ENCODE results near the gene ADI1.
A peak's percentile ranks its signal among the peaks of the same experiment; 100 is the strongest.
"Not testable (repeated sequence)": the region's sequence is repeated elsewhere in the genome, so short reads cannot be mapped to it uniquely, and the experiment has no call there.

ADI1 gene

DNA sequence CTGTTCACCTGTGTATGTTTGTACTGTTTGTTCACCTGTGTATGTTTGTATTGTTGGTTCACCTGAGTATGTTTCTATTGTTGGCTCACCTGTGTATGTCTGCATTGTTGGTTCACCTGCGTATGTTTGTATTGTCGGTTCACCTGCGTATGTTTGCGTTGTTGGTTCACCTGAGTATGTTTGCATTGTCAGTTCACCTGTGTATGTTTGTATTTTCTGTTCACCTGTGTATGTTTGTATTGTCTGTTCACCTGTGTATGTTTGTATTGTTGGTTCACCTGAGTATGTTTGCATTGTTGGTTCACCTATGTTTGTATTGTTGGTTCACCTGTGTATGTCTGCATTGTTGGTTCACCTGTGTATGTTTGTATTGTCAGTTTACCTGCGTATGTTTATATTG is 14.6 kb downstream of the ADI1 start:
- TF ChIP-seq ZFX (IDR thresholded peaks at IDR 0.05; ENCODE audit: borderline replicate concordance): no peak
- TF ChIP-seq, protein P1, sequence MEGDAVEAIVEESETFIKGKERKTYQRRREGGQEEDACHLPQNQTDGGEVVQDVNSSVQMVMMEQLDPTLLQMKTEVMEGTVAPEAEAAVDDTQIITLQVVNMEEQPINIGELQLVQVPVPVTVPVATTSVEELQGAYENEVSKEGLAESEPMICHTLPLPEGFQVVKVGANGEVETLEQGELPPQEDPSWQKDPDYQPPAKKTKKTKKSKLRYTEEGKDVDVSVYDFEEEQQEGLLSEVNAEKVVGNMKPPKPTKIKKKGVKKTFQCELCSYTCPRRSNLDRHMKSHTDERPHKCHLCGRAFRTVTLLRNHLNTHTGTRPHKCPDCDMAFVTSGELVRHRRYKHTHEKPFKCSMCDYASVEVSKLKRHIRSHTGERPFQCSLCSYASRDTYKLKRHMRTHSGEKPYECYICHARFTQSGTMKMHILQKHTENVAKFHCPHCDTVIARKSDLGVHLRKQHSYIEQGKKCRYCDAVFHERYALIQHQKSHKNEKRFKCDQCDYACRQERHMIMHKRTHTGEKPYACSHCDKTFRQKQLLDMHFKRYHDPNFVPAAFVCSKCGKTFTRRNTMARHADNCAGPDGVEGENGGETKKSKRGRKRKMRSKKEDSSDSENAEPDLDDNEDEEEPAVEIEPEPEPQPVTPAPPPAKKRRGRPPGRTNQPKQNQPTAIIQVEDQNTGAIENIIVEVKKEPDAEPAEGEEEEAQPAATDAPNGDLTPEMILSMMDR (IDR thresholded peaks at IDR 0.05): no peak
- H3K27ac ChIP-seq: peak overlapping the region; percentile 64

DNA sequence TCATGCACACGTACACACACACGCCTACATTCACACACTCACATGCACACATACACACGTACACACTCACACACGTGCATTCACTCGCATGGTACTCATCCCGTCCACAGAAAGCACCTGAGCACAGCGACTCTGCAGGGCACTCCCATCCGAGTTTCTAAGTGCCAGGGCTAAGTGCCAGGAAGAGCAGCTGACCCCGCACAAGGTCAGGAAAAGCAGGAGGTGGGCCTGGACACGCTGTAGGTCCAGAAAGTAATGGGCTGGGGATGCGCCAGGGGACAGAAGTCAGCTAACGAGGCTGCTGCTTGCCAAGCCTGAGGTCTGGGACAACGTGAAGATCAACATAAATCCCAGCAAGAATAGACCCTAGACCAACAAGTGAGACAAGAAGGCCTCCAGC is 15.8 kb downstream of the ADI1 start:
- no peak for TF ChIP-seq ZFX (IDR thresholded peaks at IDR 0.05; ENCODE audit: borderline replicate concordance)
- TF ChIP-seq, protein P1 (IDR thresholded peaks at IDR 0.05): no peak
- 0 out of 2 replicates have a peak overlapping the region, but pooled peaks have one; percentile 64 for H3K27ac ChIP-seq

DNA sequence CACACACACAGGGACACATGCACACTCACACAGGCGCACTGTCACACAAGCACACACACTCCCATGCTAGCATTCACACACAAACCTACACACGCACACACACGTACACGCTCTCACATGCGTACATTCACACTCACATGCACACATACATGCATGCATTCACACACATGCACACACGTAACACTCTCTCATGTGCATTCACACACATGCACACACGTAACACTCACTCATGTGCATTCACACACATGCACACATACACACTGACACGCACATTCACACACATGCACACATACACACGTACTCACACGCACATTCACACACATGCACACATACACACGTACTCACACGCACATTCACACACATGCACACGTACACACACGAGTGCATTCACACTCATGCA is 16.3 kb downstream of the ADI1 start:
- no peak overlapping the region for H3K27ac ChIP-seq

DNA sequence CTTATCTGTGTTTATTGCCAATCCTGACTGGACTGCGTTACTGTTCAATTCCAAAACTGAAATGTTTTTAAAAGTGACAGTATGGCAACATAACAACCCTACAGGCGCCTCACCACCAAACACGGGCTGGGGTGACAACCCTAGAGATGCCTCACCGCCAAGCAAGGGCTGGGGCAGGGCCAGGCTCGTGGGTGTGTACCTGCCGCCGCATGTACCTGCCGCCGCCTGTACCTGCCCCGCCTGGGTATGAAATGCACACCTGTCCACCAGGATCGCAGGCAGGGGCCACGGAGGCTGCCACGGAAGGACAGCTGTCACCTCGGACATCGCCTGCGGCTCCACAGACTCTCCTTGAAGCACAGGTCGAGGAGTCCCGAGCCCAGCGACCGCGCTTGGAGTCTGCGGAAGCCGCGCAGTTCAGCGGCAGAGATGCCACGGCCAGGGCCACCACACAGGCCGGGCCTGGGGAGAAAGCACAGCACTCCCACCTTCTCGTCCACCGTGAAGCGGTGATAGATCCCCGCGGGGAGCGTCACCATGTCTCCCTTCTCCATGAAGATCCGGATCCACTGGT is 18.9 kb downstream of the ADI1 start:
- H3K27ac ChIP-seq: no peak overlapping the region
- no peak for TF ChIP-seq ZFX (IDR thresholded peaks at IDR 0.05; ENCODE audit: borderline replicate concordance)
- TF ChIP-seq, protein P1 (IDR thresholded peaks at IDR 0.05): no peak

More for the DNA sequence above, 16.3 kb downstream of the ADI1 start:
- TF ChIP-seq, protein P1 (IDR thresholded peaks at IDR 0.05): no peak
- TF ChIP-seq ZFX (IDR thresholded peaks at IDR 0.05; ENCODE audit: borderline replicate concordance): no peak

DNA sequence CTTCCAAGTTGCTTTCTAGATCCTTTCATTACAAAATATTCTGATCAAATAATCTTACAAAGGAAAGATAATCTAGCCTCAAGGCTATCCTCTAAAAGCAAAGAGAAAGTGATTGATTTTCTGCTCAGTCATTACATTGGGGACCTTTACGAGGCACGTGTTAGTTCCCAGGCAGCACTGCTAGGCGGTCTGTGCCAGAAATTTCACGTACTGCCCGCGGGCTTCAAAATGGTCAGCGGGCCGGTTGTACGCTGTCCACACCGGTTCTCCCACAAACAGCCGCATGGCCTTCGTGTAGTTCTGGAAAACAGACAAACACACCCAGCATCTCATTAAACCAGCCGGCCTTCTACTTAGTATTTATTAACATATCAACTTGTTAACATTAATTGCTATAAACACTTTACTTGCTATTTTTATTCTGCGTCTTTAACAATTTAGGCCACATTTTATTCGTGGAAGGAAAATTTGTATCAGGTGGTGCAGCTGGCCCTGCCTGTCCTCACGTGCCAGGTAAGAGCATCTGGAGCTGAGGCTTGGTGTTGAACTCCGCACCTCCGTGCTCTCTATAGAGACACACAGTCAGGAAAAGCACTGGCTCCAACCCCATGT is 20.4 kb downstream of the ADI1 start:
- H3K27ac ChIP-seq: no peak overlapping the region
- no peak for TF ChIP-seq ZFX (IDR thresholded peaks at IDR 0.05; ENCODE audit: borderline replicate concordance)
- TF ChIP-seq, protein P1 (IDR thresholded peaks at IDR 0.05): no peak

DNA sequence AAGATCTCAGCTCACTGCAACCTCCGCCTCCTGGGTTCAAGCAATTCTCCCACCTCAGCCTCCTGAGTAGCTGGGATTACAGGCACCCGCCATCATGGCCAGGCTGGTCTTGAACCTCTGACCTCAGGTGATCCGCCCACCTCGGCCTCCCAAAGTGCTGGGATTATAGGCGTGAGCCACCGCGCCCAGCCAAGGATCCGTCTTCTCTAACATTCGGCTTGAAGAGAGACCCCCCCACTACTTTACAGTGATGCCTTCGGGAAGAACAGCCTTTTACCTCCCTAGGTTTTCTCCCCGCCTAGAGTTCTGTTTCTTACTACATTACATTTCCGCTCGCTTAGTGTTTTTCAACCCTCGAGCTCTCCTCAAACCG is 22.6 kb downstream of the ADI1 start:
- H3K27ac ChIP-seq: not testable (repeated sequence)

DNA sequence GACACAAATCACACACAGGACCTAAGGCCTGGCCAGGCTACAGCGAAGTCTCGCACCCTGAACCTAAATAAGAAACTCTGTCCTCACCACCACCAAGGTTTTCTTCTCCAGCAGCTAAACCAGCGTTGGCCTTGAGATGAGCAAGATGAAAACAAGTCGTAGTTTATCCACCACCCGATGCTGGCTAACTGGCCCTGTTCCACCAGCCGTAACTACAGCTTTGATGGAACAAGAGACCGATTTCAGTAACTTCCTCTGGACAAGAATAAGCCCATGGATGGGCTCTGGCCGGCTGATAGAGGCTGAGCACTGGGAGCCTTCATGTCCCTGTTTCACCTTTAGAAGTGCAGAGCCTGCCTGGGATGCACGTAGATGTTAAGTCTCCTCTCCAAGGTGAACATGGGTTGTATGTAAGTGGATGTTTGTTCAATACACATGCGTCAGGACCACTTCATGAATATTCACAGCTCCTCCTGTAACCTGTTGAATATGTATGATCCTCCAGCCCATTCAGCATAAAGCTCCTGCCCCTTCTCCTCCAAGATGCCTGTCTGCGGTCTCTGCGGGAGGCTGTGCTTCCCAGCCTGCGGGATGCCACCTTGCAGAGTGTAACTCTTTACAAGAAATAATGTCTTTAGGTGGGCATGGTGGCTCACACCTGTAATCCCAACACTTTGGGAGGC is 24.2 kb downstream of the ADI1 start:
- no peak overlapping the region for H3K27ac ChIP-seq
- TF ChIP-seq ZFX (IDR thresholded peaks at IDR 0.05; ENCODE audit: borderline replicate concordance): no peak
- TF ChIP-seq, protein P1 (IDR thresholded peaks at IDR 0.05): no peak

Data from 22Rv1 (cell line).